Activated T-cell treated with anti-CD3 and anti-CD28 coated beads, Interleukin-2, amount 50 U/mL, for 24 hours (primary cell): ENCODE measurements around the gene MZB1.
A peak's percentile ranks its signal among the peaks of the same experiment; 100 is the strongest.

Experiments
- DNase-seq: peaks from one replicate; pipeline ENCODE4 v3.0.0-alpha.2; 2020
- H3K27ac Mint-ChIP-seq: 2 replicates; pipeline ENCODE4 v1.8.0; 2020; ENCODE audit warnings: mild to moderate bottlenecking, mixed read lengths
- H3K27me3 Mint-ChIP-seq: 2 replicates; pipeline ENCODE4 v1.8.0; 2020; ENCODE audit warnings: mixed read lengths
- H3K36me3 Mint-ChIP-seq: 2 replicates; pipeline ENCODE4 v1.8.0; 2020; ENCODE audit warnings: low read depth, mixed read lengths
- H3K4me1 Mint-ChIP-seq: 2 replicates; pipeline ENCODE4 v1.8.0; 2020; ENCODE audit warnings: low read depth, mixed read lengths
- H3K4me3 Mint-ChIP-seq: 2 replicates; pipeline ENCODE4 v1.8.0; 2020; ENCODE audit warnings: mild to moderate bottlenecking, moderate library complexity, mixed read lengths
- H3K9me3 Mint-ChIP-seq: 2 replicates; pipeline ENCODE4 v1.8.0; 2020; ENCODE audit warnings: mixed read lengths

MZB1 gene

DNA sequence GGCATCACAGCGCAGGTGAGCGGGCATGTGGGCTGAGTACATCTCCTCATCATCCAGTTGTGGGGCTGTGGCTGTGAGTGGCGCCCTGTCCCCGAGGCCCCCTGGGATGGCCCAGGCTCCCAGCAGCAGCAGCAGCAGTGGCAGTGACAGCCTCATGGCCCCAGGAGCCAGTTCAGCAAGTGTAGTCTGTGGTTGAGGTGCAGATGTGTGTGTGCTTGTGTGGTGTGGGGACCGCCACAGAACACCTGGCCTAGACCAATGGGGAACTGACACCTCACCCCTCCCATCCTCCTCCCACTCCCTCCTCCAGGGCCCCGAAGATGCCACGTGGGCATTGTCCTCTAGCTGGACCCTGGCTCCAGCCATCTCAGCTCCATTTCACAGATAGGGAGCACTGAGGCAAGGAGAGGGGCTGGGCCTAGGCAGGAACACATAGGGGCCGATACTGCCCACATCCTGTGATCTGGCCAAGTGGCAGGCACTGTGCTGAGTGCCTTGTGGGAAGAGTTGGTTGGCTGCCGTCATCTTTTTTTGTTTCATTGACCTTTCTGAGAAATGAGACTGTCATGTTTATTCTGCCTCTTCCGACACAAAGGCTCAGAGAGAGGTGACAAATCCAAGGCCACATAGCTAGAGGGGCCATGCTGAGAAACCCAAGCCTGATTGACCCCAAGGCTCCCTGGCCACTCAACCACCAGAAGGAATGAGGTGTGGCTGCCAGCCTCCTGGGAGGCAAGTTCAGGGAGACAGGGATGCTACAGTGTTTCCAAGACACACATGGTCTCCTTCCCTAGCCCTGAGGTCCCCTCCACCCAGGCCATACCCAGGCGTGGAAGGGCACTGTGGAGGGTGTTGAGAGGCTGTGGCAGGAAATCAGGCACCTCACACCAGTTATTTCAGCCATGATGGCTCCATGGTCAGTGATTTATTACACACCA lies at the start of gene MZB1:
TSS of gene MZB1 (minus strand) at position 213 of the 938 bp plus-strand sequence. CDS start at position 156, 57 bp downstream.
- Mint-ChIP-seq H3K27me3 (no peaks in the 10 kb centered on the region), H3K27ac (peak within 1 kb of the TSS; percentile 95), H3K4me1 (peaks cover 58% of the 10 kb centered on the region), H3K36me3 (peaks cover 19% of the 10 kb centered on the region), H3K9me3 (no peaks in the 10 kb centered on the region), H3K4me3 (peak within 1 kb of the TSS; percentile 90)
- peak; percentile 78 for DNase-seq

DNA sequence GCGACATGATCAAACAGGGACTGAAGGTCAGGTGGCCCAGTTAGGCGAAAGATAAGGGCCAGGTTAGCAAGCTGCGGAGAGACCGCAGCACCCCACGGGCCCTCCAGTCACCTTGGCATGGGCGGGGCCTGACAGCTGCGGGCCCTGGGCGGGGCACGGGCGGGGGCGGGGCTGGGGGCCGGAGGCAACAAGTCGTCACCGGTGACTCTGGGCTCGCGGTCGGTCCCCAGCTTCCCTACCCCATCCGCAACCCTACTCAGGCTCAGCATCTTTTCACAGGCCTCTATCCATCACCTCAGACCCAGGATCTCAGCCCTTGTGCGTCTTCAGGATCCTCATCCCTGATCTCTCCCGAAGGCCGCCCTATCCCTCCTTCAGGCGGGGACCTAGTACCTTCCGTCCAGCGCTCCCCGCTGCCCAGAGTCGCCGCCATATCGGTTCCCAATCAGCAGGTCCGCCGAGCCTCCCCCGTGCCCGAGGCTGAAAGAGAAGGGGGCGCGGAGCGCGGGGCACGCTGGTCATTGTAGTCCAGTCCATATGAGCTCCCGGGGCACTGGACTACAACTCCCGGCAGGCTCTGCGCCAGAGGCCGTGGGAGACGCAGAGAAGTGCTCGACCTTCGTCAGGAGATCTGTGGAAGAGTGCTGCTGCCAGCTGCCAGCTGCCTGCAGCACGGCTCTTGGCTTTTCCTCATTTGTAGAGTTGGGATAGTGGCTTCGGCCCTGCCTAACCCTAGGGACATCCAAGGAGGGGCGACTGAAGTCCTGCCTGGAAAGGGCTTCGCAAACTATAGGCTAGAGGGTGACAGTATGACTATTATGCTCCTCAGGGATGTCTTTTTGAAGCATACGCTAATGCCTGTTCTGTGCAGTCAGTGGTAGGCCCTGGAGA lies 49.5 kb upstream of the MZB1 start, which contains the start of gene DNAJC18:
TSS of gene DNAJC18 (minus strand) at position 513 of the 891 bp plus-strand sequence. CDS start at position 433, 80 bp downstream.
- peak; percentile 94 for DNase-seq
- Mint-ChIP-seq H3K27ac (peak within 1 kb of the TSS; percentile 99), H3K27me3 (no peaks in the 10 kb centered on the region), H3K9me3 (no peaks in the 10 kb centered on the region), H3K4me3 (peak within 1 kb of the TSS; percentile 94), H3K36me3 (peaks cover 37% of the 10 kb centered on the region), H3K4me1 (peaks cover 63% of the 10 kb centered on the region)

DNA sequence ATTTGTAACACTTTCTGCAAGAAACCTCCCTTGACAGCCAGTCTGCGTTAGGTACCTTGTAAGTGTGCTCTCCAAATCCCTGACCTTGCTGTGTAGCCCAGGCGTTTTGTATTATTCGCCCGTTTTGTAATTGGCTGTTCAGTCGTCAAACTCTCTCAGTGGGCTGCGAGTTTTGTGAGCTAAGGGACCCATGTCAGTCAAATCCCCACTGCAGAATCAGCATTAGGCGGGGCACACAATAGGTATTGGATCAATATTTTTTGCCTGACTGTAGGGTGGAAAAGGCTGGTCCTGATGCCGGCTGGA lies 48.9 kb upstream of the MZB1 start:
- Mint-ChIP-seq H3K9me3 (no peaks in the 10 kb centered on the region), H3K27me3 (no peaks in the 10 kb centered on the region), H3K36me3 (peaks cover 37% of the 10 kb centered on the region), H3K4me1 (peaks cover 57% of the 10 kb centered on the region), H3K27ac (peak overlapping the region; percentile 99), H3K4me3 (peak overlapping the region; percentile 94)
- no peak for DNase-seq

DNA sequence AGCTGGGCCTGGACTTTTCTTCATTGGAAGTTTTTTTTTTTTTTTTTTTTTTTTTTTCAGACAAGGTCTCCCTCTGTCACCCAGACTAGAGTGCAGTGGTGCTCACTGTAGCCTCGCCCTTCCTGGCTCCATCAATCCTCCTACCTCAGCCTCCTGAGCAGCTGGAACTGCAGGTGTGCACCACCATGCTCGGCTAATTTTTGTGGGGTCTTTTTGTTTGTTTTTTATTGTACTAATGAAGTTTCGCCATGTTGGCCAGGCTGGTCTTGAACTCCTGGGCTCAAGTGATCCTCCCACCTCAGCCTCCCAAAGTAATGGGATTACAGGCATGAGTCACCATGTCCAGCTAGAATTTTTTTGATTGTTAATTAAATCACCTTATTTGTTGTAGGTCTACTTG lies 46.0 kb upstream of the MZB1 start:
- peak; percentile 12 for DNase-seq
- Mint-ChIP-seq H3K4me3 (no peak overlapping the region), H3K27ac (no peak overlapping the region), H3K36me3 (peaks cover 44% of the 10 kb centered on the region), H3K27me3 (no peaks in the 10 kb centered on the region), H3K9me3 (no peaks in the 10 kb centered on the region), H3K4me1 (peaks cover 39% of the 10 kb centered on the region)

GRCh38 chr5:139431706-139432105 lies 42.0 kb upstream of the MZB1 start:
- DNase-seq: no peak
- Mint-ChIP-seq H3K27me3 (no peaks in the 10 kb centered on the region), H3K9me3 (no peaks in the 10 kb centered on the region), H3K27ac (no peak overlapping the region), H3K4me1 (peaks cover 16% of the 10 kb centered on the region), H3K4me3 (no peak overlapping the region), H3K36me3 (peaks cover 54% of the 10 kb centered on the region)

DNA sequence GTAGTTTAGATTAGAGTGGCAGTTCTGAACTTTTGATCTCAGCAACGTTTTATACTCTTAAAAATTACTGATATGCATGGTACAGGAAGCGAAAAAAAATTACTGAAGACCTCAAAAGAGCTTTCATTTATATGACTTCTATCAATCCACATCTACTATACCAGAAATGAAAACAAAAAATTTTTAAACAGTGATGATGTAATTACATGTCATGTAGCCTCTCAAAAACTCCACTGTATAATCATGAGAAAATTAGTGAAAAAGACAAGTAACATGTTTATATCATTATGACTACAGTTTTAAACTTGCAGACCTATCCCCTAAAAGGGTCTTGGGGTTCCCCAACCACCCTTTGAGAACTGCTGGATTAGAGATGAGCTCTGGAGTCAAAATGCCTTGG lies 40.3 kb upstream of the MZB1 start:
- H3K27me3 Mint-ChIP-seq: no peaks in the 10 kb centered on the region
- H3K4me3 Mint-ChIP-seq: no peak overlapping the region
- peak overlapping the region; percentile 57 for H3K27ac Mint-ChIP-seq
- no peak for DNase-seq
- H3K4me1 Mint-ChIP-seq: peaks cover 16% of the 10 kb centered on the region
- H3K9me3 Mint-ChIP-seq: no peaks in the 10 kb centered on the region
- peaks cover 56% of the 10 kb centered on the region for H3K36me3 Mint-ChIP-seq

GRCh38 chr5:139426203-139426885 lies 36.6 kb upstream of the MZB1 start:
- peak; percentile 6 for DNase-seq
- peaks cover 73% of the 10 kb centered on the region for H3K36me3 Mint-ChIP-seq
- H3K4me1 Mint-ChIP-seq: peaks cover 19% of the 10 kb centered on the region
- H3K27ac Mint-ChIP-seq: no peak overlapping the region
- no peaks in the 10 kb centered on the region for H3K27me3 Mint-ChIP-seq
- no peaks in the 10 kb centered on the region for H3K9me3 Mint-ChIP-seq
- no peak overlapping the region for H3K4me3 Mint-ChIP-seq

- H3K27me3 Mint-ChIP-seq: no peaks in the 10 kb centered on the region
- H3K36me3 Mint-ChIP-seq: peaks cover 76% of the 10 kb centered on the region
- no peak overlapping the region for H3K4me3 Mint-ChIP-seq
- no peak overlapping the region for H3K27ac Mint-ChIP-seq
- peak; percentile 2 for DNase-seq
- H3K9me3 Mint-ChIP-seq: no peaks in the 10 kb centered on the region
- H3K4me1 Mint-ChIP-seq: peaks cover 13% of the 10 kb centered on the region
Observed at GRCh38 chr5:139425497-139425896, 35.8 kb upstream of the MZB1 start.

DNA sequence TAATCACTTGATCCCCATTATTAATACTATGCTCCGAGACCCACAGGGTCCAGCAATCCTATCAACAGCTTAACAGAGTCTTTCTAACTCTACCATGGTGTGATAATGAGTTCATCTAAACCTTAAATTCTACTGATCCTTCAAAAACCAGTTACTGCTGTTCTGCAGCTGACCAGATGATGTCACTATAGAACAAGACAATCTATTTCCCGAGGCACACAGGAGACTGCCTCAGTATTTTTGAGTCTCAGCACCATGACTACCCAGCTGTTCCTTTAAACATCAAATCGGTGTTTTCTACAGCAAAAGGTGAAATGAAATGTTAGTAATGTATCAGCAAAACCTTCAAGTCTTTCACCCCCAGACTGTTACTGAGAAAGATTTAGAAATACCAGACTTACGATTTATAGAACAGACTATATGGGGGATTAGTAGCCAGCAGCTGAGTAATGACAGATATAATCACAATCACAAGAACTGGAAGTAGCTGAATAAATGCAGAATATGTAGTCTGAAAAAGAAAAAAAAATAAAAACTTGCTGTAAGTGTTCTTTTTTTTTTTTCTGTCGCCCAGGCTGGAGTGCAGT lies 32.7 kb upstream of the MZB1 start:
- Mint-ChIP-seq H3K4me1 (peaks cover 11% of the 10 kb centered on the region), H3K36me3 (peaks cover 84% of the 10 kb centered on the region), H3K27me3 (no peaks in the 10 kb centered on the region), H3K4me3 (no peak overlapping the region), H3K27ac (peak overlapping the region; percentile 64), H3K9me3 (no peaks in the 10 kb centered on the region)
- DNase-seq: peak; percentile 25

DNA sequence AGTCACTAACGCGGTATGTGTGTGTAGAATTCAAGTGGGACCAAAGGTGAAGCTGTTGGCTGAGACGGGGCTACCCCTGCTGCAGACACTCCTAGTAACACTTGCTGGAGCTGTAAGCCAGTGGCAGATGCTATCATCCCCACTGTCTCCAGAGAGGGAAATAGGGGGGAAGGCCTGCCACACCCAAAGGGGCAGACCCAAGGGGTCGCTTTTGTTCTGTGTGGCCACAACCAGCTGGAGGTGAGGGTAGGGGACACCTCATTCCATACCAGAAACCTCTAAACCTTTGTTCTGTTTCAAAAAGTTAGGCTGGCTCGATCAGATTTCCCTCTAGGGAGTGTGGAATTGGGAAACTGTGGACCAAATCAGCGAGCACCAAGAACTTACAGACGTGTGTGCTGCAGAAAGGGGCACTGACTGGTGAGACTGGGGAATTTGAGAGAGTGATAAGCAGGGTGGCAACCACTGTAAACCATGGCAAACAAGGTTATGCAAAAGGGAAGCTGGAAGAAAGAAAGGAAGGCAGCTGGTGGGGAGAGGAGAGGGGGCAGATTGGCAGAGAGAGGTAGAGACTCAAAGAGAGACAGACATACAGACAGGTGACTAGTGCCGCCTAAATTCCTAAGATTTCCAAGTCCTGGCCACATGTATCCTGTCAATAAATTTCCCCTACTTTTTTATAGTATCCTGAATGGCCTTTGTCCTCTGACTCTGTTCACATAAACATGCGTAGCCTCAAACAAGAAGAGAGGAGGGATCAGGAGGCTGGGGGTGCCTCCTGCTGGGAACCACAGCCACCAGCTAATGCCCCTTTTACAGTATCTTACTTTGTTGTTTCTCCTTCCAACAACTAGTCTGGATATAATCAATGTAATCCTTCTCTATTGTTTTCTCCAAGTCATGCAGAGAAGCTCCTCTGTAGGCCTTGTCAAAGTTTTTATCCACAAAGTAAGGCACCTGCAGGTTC lies 29.8 kb upstream of the MZB1 start:
- H3K9me3 Mint-ChIP-seq: no peaks in the 10 kb centered on the region
- H3K4me1 Mint-ChIP-seq: peaks cover 39% of the 10 kb centered on the region
- DNase-seq: peak; percentile 27
- H3K27ac Mint-ChIP-seq: no peak overlapping the region
- no peaks in the 10 kb centered on the region for H3K27me3 Mint-ChIP-seq
- H3K4me3 Mint-ChIP-seq: no peak overlapping the region
- H3K36me3 Mint-ChIP-seq: peaks cover 83% of the 10 kb centered on the region

DNA sequence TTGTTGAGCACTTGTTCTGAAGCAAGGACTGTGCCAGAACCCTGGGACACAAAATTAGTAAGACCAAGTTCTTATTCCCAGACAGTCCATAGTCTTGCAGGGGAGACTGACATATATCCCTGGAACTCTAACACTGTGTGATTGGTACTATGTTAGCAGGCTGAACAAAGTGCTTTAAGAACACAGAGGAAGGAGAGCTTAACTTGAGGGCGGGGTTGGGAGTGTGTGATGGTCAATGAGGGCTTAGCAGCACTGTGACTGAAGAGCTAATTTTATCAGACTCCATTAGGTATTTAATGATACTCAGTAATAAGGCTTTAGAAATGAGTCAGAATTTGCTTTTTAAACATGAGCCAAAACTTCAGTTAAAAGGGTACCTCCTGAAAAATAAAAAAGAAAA lies 29.1 kb upstream of the MZB1 start:
- H3K9me3 Mint-ChIP-seq: no peaks in the 10 kb centered on the region
- no peak overlapping the region for H3K4me3 Mint-ChIP-seq
- H3K27ac Mint-ChIP-seq: peak overlapping the region; percentile 49
- peak; percentile 3 for DNase-seq
- peaks cover 82% of the 10 kb centered on the region for H3K36me3 Mint-ChIP-seq
- H3K4me1 Mint-ChIP-seq: peaks cover 46% of the 10 kb centered on the region
- no peaks in the 10 kb centered on the region for H3K27me3 Mint-ChIP-seq

DNA sequence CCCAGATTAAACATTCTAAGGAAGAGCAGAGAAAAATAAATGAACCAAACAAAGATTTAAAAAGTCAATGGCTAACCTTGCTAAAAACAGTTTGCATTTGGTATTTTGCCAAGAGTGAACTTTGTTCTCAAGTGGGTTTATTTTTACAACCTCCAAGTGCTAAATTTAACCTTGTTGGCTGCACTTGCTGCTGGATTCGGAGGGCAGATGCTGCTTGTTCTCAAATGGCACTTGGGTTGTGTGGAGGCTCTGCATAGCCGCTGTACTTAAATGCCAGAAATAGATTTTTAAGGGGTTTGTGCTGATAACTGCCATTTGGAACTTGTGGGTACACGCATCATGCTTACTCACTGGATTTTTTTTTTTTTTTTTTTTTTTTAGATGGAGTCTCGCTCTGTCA lies 27.5 kb upstream of the MZB1 start:
- H3K27me3 Mint-ChIP-seq: no peaks in the 10 kb centered on the region
- H3K9me3 Mint-ChIP-seq: no peaks in the 10 kb centered on the region
- peaks cover 84% of the 10 kb centered on the region for H3K36me3 Mint-ChIP-seq
- peak; percentile 24 for DNase-seq
- H3K27ac Mint-ChIP-seq: peak overlapping the region; percentile 99
- H3K4me3 Mint-ChIP-seq: no peak overlapping the region
- peaks cover 57% of the 10 kb centered on the region for H3K4me1 Mint-ChIP-seq

GRCh38 chr5:139416651-139417050 lies 26.9 kb upstream of the MZB1 start:
- Mint-ChIP-seq H3K27ac (peak overlapping the region; percentile 99), H3K4me1 (peaks cover 56% of the 10 kb centered on the region), H3K36me3 (peaks cover 86% of the 10 kb centered on the region)

More at GRCh38 chr5:139416651-139417050, 26.9 kb upstream of the MZB1 start:
- Mint-ChIP-seq H3K9me3 (no peaks in the 10 kb centered on the region), H3K4me3 (no peak overlapping the region), H3K27me3 (no peaks in the 10 kb centered on the region)
- no peak for DNase-seq
